OCI-LY7 (cell line): ENCODE measurements around the gene UBE2C.

Source experiments
- CTCF ChIP-seq: fragments of 200-600 bp; sonication (generic); conservative IDR thresholded peaks from 2 replicates; pipeline ENCODE4 v1.5.1; 2014; ENCODE audit warnings: mild to moderate bottlenecking, antibody characterized with exemption, low read length, moderate library complexity, mixed read lengths
- EZH2phosphoT487 ChIP-seq: fragments of 200-600 bp; sonication (generic); IDR thresholded peaks from 2 replicates; pipeline ENCODE4 v1.6.1; 2018; ENCODE audit warnings: low read depth, borderline replicate concordance, mild to moderate bottlenecking, mixed run types, antibody characterized with exemption, low read length, moderate library complexity, mixed read lengths

- TF ChIP-seq CTCF (no peak), EZH2phosphoT487 (no peak)
Measured at GRCh38 chr20:45765980-45766379, 46.5 kb upstream of the UBE2C start.
